GM12892 (cell line): ENCODE measurements around the gene C16orf89.

ENCODE experiments used
- POLR2A ChIP-seq: IDR thresholded peaks from 2 replicates; pipeline ENCODE4 v1.6.1; 2011; ENCODE audit warnings: low read depth, low read length, control low read depth
- POLR2AphosphoS5 ChIP-seq: IDR thresholded peaks from 2 replicates; pipeline ENCODE4 v1.6.1; 2011; ENCODE audit warnings: low read depth, low read length, control low read depth
- TAF1 ChIP-seq: IDR thresholded peaks from 2 replicates; pipeline ENCODE4 v1.6.1; 2011; ENCODE audit warnings: low read depth, mild to moderate bottlenecking, control low read depth, low read length, borderline replicate concordance

GRCh38 chr16:5065326-5065725 lies 430 bp downstream of the C16orf89 start:
- TF ChIP-seq TAF1 (no peak), POLR2A (no peak), POLR2AphosphoS5 (no peak)
